GM18505 (cell line): ENCODE data around the gene C12orf56.
"Not testable (repeated sequence)": the region's sequence is repeated elsewhere in the genome, so short reads cannot be mapped to it uniquely, and the experiment has no call there.

Source experiments
- ATAC-seq: cut with Tn5 transposase; IDR thresholded peaks from one replicate; pipeline ENCODE4 v1.9.1; 2021; ENCODE audit not compliant: unreplicated experiment
- POLR2A ChIP-seq: IDR thresholded peaks from 4 replicates; pipeline ENCODE4 v1.6.1; 2011; ENCODE audit warnings: borderline replicate concordance; ENCODE audit not compliant: insufficient read depth, insufficient read length; ENCODE audit errors: extremely low read depth

The C12orf56 gene

DNA sequence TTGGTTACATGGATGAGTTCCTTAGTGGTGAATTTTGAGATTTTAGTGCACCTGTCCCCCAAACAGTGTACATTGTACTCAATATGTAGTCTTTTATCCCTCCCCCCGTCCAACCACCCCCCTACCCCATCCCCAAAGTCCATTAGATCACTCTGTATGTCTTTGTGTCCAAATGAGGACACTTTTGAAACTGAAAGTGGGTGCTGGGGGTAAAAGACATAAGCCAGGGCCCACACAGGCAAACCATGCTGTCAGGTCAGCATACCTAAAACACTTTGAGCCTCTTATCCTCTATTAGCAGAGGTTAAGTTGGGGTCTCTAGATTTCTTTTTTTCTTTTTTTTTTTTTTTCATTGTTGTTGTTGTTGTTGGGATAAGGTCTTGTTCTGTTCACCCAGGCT is 137.2 kb downstream of the C12orf56 start:
- no peak for TF ChIP-seq POLR2A
- no peak for ATAC-seq

DNA sequence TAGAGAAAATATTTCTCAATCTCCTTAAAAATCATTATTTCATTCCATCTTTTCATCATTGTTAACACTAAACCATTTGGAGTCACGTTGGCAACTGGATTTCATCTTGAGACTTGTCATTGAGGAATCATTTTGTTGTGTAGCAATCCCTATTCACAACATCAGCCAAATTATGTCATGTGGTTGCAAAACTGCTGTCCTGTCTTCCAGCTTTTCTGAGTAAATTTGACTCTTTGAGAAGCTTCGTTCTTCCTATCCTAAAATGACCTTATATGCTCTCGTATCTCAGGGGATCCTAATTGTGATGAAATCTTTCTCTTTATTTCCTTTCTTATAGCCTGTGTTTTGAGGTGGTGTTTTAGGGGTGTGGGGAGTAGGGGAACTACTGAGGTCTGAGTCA is 137.9 kb downstream of the C12orf56 start:
- ATAC-seq: no peak
- TF ChIP-seq POLR2A: no peak

DNA sequence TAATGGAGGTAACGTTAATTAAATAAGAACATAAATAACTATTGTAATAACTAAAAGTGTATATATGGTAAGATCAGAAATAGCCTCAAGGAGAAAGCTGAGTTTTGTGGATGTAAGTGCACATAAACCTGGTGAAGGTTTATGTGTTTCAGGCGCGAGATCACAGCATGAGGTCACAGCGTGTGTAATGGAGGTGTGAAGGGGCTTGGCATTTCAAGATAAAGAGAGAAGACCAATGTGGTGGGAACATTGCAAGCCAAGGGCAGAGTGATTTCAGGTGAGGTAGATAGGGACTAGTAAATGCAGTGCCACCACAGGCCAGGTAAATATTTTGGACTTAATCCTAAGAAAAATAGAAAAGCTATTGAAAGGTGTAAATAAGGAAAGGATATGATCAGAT is 146.7 kb downstream of the C12orf56 start:
- ATAC-seq: no peak
- no peak for TF ChIP-seq POLR2A

DNA sequence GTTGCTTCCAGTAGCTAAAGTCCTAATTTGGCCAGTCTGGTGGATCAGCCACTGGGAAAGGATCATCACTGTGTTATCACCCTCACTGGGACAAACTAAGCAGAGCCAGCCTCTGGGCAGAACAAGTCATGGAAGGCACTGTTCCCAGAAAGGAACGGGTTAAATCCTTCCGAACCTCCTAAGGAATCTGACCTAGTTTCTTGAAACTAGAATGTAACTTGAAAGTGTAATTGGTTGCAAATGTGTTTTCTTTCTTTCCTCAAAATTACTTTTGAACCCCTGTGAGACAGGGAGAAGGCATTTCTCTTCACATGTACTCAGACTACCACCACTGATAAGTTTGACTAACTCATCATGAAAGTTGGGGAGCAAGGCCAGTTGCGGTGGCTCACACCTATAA is 149.8 kb downstream of the C12orf56 start:
- TF ChIP-seq POLR2A: no peak
- no peak for ATAC-seq

DNA sequence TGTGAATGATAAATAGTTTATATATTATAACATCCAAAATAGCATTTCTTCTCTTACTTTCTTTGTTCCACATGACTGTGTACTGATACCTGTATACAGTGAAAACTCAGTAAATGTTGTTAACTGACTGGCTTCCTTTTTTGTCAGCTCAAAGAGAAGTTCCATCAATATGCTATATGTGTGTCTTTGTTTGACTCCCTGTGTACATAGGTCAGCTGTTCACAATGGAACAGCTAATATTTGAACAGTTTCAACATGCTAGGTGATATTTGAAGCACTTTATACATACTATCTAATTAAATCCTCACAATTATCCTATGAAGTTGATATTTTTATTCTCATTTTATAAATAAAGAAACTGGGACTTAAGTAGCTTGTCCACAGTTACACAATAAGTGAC is 153.2 kb downstream of the C12orf56 start:
- no peak for TF ChIP-seq POLR2A

DNA sequence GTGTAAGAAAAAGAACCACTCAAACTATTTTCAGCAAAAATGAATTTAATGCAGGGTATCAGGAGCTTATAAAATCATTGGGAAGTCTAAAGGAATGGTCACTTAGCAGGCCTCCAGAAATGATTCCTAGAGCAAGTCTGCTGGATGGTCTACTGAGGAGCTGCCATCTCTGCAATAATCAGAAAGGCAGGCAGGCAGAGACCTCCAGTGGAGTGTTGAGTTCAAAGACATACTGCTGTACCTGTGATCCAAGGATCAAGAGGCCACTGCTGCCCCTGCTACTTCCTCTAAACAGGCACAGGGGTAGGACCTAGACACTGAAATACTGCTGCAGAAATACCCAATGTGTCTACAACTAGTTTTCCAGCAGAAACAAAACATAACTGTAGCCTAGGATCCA is 154.0 kb downstream of the C12orf56 start:
- no peak for TF ChIP-seq POLR2A

More for the DNA sequence above, 153.2 kb downstream of the C12orf56 start:
- ATAC-seq: no peak

DNA sequence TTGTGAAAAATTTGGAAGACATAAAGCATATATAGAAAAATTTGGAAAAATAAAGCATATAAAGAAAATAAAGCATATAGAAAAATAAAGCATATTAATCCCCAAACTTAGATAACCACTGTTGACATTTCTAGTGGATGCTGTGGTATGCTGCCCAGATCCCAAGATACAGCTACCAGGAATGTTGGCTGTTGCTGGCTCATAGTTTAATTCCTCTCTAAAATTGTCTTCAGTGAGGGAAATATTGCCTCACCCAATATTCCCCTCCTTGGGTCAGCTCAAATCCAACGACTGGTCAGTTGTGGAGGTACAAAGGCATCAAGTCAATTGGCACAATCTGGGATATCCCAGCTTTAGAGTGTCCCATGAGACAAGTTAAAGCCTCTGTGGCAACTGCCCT is 158.4 kb downstream of the C12orf56 start:
- ATAC-seq: no peak

More for the DNA sequence above, 154.0 kb downstream of the C12orf56 start:
- ATAC-seq: no peak

DNA sequence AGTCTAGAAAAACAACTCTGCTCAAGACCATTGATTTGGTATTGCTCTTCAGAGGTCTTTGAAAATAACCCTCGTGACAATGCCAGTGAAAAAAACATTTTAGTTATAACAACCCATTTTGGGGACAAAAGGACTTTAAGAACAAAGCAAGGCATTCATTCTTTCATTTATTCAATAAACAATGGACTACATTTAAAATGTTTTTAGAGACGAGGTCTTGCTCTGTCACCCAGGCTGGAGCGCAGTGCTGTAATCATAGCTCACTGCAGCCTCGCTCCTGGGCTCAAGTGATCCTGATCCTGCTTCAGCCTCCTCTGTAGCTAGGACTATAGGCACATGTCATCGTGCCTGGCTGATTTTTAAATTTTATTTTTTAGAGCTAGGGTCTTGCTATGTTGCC is 160.8 kb downstream of the C12orf56 start:
- TF ChIP-seq POLR2A: no peak
- ATAC-seq: no peak

More for the DNA sequence above, 158.4 kb downstream of the C12orf56 start:
- TF ChIP-seq POLR2A: no peak

DNA sequence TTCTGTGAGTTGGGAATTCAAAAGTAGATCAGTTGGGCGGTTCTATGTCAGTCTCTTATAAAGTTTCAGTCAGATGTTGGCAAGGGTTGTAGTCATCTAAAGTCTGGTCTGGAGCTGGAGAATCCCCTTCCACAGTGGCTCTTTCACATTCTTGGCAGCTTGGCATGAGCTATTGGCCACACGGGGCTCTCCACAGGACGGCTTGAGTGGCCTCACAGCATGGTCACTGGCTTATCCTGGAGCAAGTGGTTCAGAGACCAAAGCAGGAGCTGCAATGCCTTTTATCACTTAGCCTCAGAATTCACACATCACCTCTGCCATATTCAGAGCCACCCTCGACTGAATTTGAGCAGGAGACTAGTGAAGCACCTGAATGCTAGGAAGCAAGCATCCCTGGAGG is 161.3 kb downstream of the C12orf56 start:
- ATAC-seq: no peak
- no peak for TF ChIP-seq POLR2A

DNA sequence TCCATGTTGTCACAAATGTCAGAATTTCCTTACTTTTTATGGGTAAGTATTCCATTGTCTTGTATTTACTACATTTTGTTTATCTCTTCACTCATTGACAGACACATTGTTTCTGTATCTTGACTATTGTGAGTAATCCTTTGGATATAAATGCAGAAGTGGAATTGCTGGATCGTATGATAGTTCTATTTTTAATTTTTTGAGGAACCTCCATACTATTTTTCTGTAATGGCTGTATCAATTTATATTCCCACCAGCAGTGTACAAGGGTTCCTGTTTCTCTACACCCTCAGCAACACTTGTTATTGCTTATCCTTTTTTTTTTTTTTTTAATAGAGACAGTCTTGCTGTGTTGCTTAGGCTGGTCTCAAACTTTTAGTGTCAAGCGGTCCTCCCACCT is 164.9 kb downstream of the C12orf56 start:
- no peak for TF ChIP-seq POLR2A
- ATAC-seq: no peak

DNA sequence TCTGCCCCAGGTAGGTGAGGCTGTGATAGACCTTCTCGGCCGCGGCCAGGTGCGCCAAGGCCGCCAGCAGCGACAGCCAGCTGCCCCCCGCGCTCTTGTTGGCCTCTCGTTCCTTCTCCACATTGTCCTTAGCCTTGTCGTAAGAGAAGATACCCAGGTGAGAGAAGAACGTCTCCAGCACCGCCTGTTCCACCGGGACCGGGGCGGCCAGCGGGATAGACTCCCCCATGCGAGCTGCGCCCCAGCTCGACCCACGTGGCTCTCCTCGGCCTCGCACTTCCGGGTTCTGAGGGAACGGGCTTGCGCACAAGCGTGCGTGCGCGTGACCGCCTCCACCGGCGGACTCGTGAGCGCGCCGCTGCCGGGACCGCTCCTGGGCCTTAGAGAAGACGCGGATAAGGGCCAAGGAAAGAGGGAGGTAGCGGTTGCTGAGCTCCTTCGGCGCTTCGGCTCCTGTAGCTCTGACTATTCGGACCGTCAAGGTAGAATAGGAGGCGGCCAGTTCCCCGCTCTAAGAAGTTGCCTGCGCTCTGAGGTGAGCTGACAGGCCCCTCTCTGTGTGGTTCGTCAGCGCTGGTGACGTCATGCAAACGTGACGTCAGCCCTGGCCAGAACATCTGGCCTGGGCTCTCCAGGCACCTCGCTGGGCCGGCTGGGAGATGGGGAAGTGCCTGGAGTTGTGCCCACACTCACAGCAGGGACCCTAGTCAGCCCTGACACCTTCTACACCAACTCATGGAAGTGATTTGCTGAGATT is 168.4 kb downstream of the C12orf56 start, which contains the start of gene KICS2:
Gene KICS2, minus strand, starts transcription at position 288 of the 757 bp plus-strand sequence. Its CDS starts 59 bp downstream, at position 229.
- TF ChIP-seq POLR2A: peak; percentile 91
- ATAC-seq: peak; percentile 95

DNA sequence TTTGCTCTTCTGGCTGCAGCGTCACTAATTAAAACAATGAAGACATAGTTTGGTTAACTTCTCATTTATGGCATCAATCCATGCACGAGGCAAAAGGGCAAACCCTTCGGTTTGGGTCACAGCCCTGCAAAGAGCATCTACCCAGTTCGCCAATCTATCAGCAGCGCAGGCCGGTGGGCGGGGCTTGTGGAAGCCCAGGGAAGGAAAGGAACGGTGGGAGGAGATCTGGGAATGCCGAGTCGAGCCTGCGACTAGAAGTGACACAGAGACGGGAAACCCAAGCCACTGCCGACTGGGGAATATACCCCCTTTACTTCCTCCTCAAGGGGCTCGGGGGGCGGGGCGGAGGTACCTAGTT is 168.9 kb downstream of the C12orf56 start:
- ATAC-seq: peak; percentile 26
- TF ChIP-seq POLR2A: no peak

DNA sequence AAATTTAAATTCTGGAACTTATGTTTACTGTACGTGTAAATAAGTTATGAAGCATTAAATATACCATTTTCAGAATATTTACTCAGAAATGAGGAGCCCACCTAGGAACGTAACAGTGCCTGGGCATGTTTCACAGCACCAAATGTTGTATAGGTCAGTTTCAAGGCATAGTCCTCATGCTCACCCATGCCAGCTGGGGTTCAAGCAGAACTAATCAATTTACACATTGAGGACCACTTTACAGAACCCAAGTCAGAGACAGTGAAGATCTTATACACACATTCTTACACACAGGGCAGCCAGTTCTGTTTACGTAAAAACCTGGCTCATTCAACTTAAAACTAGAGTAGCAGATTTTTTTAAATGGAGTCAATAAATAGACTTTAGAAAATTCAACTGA is 170.5 kb downstream of the C12orf56 start:
- TF ChIP-seq POLR2A: no peak
- no peak for ATAC-seq

DNA sequence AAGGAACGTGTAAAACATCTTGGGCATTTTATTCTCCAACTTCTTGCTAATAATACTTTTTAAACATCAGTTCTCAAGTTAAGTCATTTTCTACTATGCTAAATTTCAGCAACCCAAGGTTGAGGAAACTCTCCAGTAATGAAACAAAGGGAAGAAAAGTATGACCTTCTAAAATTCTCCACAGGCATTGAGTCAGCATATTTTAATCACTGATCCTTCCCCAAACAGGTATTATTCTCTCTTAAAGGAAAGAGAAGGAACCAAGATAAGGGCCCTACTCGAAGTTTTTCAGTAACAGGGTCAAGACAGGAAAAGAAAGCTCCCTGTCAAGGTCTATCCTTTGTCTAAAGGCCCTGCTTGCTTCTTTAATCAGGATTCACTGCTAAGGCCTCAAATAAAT is 171.4 kb downstream of the C12orf56 start:
- no peak for TF ChIP-seq POLR2A
- no peak for ATAC-seq

DNA sequence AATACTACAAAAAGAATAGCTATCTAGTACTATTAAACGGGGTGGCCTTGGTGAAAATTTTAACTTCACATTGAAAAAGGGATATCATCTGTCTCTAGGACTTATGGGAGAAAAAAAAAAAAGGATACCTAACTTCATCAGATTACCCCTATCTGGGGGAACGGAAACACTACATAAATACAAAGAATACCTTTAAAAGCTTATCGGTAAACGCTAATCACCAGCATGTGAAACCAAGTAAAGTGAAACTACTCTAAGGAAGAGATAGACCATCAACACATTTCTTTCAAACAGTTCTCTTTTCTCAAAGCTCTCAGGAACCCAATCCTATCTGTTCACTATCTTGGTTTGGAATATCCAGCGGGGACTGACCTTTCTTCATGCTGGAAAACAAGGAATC is 172.0 kb downstream of the C12orf56 start:
- no peak for TF ChIP-seq POLR2A
- no peak for ATAC-seq

DNA sequence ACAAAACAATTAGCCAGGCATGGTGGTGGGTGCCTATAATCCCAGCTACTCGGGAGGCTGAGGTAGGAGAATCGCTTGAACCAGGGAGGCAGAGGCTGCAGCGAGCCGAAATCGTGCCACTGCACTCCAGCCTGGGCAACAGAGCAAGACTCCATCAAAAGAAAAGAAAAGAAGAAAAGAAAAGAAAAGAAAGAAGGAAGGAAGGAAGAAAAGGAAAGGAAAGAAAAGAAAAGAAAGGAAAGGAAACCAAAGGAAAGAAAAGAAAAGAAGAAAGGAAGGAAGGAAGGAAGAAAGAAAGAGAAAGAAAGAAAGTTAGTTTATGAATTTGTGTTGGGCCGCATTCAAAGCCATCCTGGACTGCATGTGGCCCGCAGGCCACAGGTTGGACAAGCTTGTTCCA is 172.9 kb downstream of the C12orf56 start:
- not testable (repeated sequence) for ATAC-seq

DNA sequence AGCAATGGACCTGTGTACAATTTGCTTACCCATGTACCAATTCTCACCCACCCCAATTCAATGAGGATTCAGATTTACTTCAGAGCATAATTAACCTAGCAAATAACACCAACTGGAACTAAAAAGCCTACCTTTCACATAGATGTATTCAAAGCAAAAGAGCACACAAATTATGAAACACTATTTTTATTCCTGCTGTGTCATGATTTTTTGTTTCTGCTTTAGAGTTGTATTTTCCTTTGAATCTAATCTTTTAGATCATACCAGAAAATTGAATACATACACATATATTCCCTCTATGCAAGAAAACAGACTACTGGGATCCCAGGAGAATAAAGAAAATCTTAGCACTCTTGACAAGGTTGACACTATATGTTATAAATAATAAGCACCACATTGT is 174.3 kb downstream of the C12orf56 start:
- no peak for TF ChIP-seq POLR2A
- no peak for ATAC-seq
